Subcutaneous abdominal adipose tissue (tissue), 5 donors: ENCODE results near the gene CDKN2A.

ENCODE experiments used
- H3K27ac ChIP-seq: one replicate; pipeline ENCODE4 v1.7.0; 2013; ENCODE audit warnings: low read depth, mild to moderate bottlenecking, inconsistent platforms, low read length, moderate library complexity
- H3K27me3 ChIP-seq, 5 donors: one replicate each; pipeline ENCODE4 v1.7.0; 2013; ENCODE audit warnings: low read length in 5 of 5, inconsistent platforms in 1 of 5; ENCODE audit not compliant: control insufficient read depth in 5 of 5, insufficient read depth in 4 of 5
- H3K36me3 ChIP-seq, 5 donors: one replicate each; pipeline ENCODE4 v1.7.0; 2013; ENCODE audit warnings: low read length in 5 of 5; ENCODE audit not compliant: control insufficient read depth in 5 of 5, insufficient read depth in 5 of 5
- H3K4me1 ChIP-seq, 5 donors: one replicate each; pipeline ENCODE4 v1.7.0; 2013; ENCODE audit warnings: low read length in 5 of 5, mild to moderate bottlenecking in 3 of 5, moderate library complexity in 1 of 5; ENCODE audit not compliant: control insufficient read depth in 5 of 5, insufficient read depth in 5 of 5
- H3K4me3 ChIP-seq, 5 donors: one replicate each; pipeline ENCODE4 v1.7.0; 2013; ENCODE audit warnings: low read length in 5 of 5, low read depth in 1 of 5
- H3K9ac ChIP-seq, 5 donors: one replicate each; pipeline ENCODE4 v1.7.0; 2013; ENCODE audit warnings: low read length in 5 of 5, mild to moderate bottlenecking in 4 of 5, moderate library complexity in 3 of 5
- H3K9me3 ChIP-seq, 5 donors: one replicate each; pipeline ENCODE4 v1.7.0; 2013; ENCODE audit warnings: low read length in 5 of 5; ENCODE audit not compliant: control insufficient read depth in 5 of 5
- donor health status: healthy.
- donor health status: healthy.
- donor health status: healthy.
- donor health status: healthy.
- donor health status: healthy.

CDKN2A gene

DNA sequence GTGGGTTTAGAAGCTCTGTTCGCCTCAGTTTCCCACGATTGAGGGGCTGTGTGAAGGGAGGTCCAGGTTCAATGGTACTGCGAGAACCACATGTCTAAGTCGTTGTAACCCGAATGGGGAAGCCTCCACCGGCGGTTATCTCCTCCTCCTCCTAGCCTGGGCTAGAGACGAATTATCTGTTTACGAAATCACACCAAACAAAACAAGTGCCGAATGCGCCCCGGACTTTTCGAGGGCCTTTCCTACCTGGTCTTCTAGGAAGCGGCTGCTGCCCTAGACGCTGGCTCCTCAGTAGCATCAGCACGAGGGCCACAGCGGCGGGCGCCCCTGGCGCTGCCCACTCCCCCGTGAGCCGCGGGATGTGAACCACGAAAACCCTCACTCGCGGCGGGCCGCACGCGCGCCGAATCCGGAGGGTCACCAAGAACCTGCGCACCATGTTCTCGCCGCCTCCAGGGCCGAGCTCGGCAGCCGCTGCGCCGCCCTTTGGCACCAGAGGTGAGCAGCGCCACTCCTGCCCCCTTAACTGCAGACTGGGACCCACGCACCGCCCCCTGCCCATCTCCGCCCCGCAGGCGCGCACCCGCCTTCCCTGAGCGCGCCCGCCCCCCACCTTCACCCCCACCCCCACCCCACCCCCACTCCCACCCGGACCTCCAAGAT is at the start of gene CDKN2A:
Gene CDKN2A, minus strand, starts transcription at position 500 of the 663 bp plus-strand sequence.
- Histone ChIP-seq H3K36me3 (no peaks in the 10 kb centered on the region), H3K27ac (peak within 1 kb of the TSS; percentile 65), H3K9ac (peak within 1 kb of the TSS; percentile 38 to 81 (median 73)), H3K4me1 (peaks cover 5 to 25% (median 15%) of the 10 kb centered on the region in 5 donors), H3K27me3 (peaks cover 3 to 33% (median 20%) of the 10 kb centered on the region in 5 donors), H3K9me3 (peaks cover 0 to 6% (median 0%) of the 10 kb centered on the region in 5 donors), H3K4me3 (peak within 1 kb of the TSS; percentile 90 to 94 (median 93))

DNA sequence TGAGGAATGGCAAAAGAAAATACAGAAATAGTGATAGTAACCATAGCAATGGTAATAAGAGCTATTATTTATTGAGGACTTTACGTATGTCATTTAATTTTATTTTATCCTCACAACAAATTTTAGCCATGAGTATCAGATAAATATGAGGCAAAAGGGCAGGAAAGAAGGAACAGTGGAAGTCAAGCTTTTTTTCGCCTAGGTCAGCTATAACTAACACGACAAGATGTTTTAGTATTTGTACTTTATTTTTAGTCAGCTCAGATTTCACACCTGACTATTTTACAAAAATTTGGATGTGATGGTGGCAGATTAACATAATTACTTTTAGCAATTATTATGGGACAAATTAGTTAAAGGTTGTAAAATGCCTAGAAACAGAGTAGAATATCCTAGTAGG is 49.7 kb upstream of the CDKN2A start:
- H3K9me3 ChIP-seq, result no peaks in the 10 kb centered on the region
- H3K9ac ChIP-seq, result no peak overlapping the region
- no peaks in the 10 kb centered on the region for H3K36me3 ChIP-seq
- no peak overlapping the region for H3K27ac ChIP-seq
- no peaks in the 10 kb centered on the region for H3K27me3 ChIP-seq
- H3K4me1 ChIP-seq, result peaks cover 0 to 48% (median 16%) of the 10 kb centered on the region in 5 donors
- H3K4me3 ChIP-seq, result no peak overlapping the region

DNA sequence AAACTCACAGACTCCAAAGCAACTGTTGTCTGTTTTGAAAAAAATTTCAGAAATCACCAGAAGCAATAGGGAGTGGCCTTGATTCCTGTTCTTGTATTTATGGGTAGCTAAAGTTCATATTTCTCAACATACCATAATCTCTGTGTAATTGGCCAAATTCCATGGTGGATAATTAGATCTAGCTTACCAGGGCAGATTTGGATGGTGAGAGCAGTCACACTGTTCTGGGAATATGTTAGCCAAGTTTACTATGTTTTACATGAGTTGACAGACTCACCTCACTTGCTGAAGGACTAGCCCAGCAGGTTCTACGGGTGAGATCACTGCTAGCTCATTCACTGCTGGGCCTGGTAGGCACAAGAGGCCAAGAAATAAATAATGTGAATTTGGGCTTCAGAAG is 47.6 kb upstream of the CDKN2A start:
- H3K27ac ChIP-seq, result peak overlapping the region; percentile 87
- no peak overlapping the region for H3K9ac ChIP-seq
- H3K9me3 ChIP-seq, result no peaks in the 10 kb centered on the region
- H3K4me3 ChIP-seq, result no peak overlapping the region
- no peaks in the 10 kb centered on the region for H3K27me3 ChIP-seq
- no peaks in the 10 kb centered on the region for H3K36me3 ChIP-seq
- H3K4me1 ChIP-seq, result peaks cover 0 to 58% (median 26%) of the 10 kb centered on the region in 5 donors

DNA sequence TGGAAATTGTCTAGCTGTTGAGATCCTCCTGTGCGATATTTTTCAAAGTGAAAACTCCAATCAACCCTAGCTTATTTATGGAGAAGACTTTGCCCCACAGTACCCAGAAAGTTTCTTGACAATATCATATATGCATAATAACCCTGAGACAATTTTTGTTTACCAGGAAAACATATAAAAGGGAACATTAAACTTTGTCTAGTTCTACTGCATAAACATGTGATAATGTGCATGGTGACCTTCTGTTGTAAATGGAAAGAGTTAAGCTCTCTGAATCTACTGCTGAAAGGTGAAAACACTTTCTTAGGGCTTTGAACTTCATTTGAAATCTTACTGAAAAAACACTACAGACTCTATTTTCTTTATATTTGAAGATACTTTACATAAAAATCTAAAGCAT is 47.2 kb upstream of the CDKN2A start:
- Histone ChIP-seq H3K9ac (no peak overlapping the region), H3K4me3 (no peak overlapping the region), H3K27ac (peak overlapping the region; percentile 87), H3K27me3 (no peaks in the 10 kb centered on the region), H3K4me1 (peaks cover 0 to 60% (median 26%) of the 10 kb centered on the region in 5 donors), H3K9me3 (no peaks in the 10 kb centered on the region), H3K36me3 (no peaks in the 10 kb centered on the region)

DNA sequence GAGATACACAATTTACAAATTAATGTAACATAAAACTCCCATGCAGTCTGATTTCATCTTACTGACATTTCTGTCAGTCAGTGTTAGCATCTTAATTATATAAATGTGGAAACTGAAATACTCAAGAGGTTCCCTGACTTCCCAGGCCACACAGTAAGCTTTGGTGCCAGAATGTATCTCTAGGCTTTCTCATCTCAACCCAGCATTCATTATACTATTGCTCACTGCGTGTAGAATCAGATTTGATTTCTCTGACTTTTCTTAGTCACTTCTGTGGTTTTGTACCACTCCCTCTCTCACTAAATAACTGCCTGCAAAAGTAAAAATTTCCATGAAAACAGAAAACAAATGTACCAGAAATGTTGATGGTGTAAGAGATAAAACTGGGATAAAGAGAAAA is 46.6 kb upstream of the CDKN2A start:
- H3K4me3 ChIP-seq, result no peak overlapping the region
- H3K27ac ChIP-seq, result peak overlapping the region; percentile 87
- peaks cover 0 to 60% (median 26%) of the 10 kb centered on the region in 5 donors for H3K4me1 ChIP-seq
- no peaks in the 10 kb centered on the region for H3K36me3 ChIP-seq
- H3K9me3 ChIP-seq, result no peaks in the 10 kb centered on the region
- no peaks in the 10 kb centered on the region for H3K27me3 ChIP-seq
- no peak overlapping the region for H3K9ac ChIP-seq

DNA sequence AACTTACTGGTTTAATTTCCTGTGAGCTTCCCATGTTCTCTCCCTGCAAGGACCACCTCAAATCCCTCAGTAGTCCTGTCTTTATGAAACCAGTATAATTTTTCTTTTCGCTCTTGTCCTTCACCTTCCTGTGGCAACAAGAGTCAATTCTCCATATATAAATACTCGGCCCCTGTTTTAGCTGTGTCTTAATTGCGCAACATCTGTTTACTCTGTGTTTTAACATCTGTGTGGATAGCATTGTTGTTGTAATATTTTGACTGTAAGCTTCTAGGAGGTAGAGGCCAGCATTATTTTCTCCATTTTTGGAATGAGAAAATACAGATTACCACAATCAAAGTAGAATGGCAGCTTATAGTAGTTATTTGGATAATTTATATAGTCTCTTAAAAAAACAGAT is 45.1 kb upstream of the CDKN2A start:
- Histone ChIP-seq H3K4me1 (peaks cover 0 to 64% (median 32%) of the 10 kb centered on the region in 5 donors), H3K27ac (peak overlapping the region; percentile 87), H3K4me3 (no peak overlapping the region), H3K9me3 (no peaks in the 10 kb centered on the region), H3K9ac (no peak overlapping the region), H3K36me3 (no peaks in the 10 kb centered on the region), H3K27me3 (no peaks in the 10 kb centered on the region)

DNA sequence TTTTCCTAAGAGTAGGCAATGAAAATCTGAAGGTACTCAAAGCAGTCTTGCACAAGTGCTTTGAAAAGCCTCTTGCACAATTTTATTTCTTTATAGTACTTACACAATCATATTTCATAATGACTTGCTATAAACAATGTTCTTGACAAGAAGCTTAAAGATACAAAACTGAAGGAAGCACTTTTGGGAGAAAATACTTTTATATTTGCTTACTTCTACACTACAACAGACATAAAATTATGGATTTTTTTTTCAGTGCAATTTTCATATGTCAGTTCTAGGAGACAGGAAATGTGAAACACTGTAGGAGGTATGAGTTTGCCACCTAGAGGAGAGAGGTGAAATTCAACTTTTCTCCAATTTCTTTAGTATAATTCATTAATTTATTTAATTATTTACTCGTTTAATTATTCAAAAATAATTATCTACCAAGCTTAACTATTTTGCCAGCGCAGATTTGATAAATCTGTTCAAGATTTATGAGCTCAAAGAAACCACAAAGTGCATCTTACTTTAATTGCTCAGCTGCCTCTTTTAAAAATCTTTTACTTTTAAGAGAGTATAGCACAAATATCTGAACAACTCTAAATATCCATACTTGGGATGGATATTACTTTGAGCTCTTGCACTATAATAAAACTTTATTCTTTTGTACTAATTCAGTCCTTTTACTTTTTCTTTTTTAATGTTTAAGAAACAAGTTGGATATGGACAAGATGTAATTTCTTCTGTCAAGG is 43.9 kb upstream of the CDKN2A start:
- H3K4me1 ChIP-seq, result peaks cover 0 to 64% (median 32%) of the 10 kb centered on the region in 5 donors
- H3K4me3 ChIP-seq, result no peak overlapping the region
- no peaks in the 10 kb centered on the region for H3K36me3 ChIP-seq
- no peak overlapping the region for H3K9ac ChIP-seq
- H3K27me3 ChIP-seq, result no peaks in the 10 kb centered on the region
- H3K27ac ChIP-seq, result peak overlapping the region; percentile 87
- H3K9me3 ChIP-seq, result no peaks in the 10 kb centered on the region

DNA sequence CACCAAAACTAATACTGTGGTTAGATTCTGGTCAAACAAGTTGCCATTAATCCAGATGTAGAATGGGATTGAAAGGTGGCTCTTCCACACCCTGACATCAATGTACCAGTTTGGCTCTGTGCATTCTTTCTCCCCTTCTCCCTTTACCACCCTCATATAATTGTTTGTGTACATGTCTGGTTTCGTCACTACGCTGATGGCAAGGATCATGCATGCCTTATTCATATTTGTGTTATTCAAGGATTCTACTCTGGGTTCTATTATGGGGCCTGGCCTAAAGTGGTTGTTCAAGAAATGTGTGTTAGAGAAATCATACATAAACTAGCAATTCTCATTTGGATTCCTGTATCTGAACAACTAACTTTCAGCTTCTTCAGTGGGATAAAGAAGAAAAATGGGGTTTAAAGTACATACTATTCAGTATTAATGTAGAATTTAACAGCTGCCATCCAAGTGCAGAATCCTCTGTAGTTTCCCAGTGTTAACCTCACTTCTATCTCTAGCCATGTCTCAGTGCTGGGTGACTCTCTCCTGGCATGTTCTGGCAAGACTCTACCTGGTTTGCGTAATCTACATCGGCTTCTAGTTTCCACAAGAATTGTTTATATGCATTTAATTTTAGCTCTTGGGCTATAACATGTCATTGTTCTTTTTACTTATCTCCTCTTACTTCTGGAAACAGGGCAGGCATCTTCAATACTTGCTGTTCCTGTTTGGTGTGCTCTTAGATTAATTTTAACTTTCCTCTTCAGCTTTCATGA is 42.9 kb upstream of the CDKN2A start:
- H3K36me3 ChIP-seq, result no peaks in the 10 kb centered on the region
- H3K4me1 ChIP-seq, result peaks cover 0 to 64% (median 32%) of the 10 kb centered on the region in 5 donors
- H3K27me3 ChIP-seq, result no peaks in the 10 kb centered on the region
- no peak overlapping the region for H3K4me3 ChIP-seq
- no peaks in the 10 kb centered on the region for H3K9me3 ChIP-seq
- peak overlapping the region; percentile 87 for H3K27ac ChIP-seq
- H3K9ac ChIP-seq, result no peak overlapping the region

DNA sequence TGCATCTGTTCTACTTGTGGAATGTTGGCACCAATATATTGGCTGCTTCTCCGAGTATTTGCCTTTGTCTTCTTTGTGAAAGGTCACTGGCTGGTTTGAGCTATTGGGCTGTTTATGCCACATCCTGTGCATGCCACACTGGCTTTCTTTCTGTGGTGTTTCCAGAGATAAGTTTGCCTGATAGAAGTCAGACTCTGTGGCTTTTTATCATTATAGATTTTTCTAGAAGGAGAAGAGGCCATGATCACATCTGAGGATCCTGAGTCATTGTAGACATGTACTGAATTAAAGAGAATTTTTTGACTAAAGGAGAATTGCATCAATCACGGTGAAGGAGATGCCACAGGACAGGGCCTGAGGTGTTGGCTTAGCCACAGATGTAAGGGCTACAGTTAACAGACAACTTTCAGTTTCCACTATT is 41.4 kb upstream of the CDKN2A start:
- H3K9me3 ChIP-seq, result no peaks in the 10 kb centered on the region
- peak overlapping the region; percentile 87 for H3K27ac ChIP-seq

More for the DNA sequence above, 41.4 kb upstream of the CDKN2A start:
- no peaks in the 10 kb centered on the region for H3K36me3 ChIP-seq
- H3K9ac ChIP-seq, result no peak overlapping the region
- no peak overlapping the region for H3K4me3 ChIP-seq
- no peaks in the 10 kb centered on the region for H3K27me3 ChIP-seq
- peaks cover 0 to 50% (median 32%) of the 10 kb centered on the region in 5 donors for H3K4me1 ChIP-seq
